DND-41 (cell line): ENCODE measurements around the gene LCNL1.

Experiments
- ATAC-seq: fragments of 200-7000 bp; cut with Tn5 transposase; 3 replicates; pipeline ENCODE4 v1.9.1; 2021; ENCODE audit warnings: low read depth; ENCODE audit not compliant: insufficient read depth
- DNase-seq: peaks from one replicate; pipeline ENCODE4 v3.0.0-alpha.2; 2020
- H2AFZ ChIP-seq: 2 replicates; pipeline ENCODE4 v1.6.0; 2012; ENCODE audit warnings: low read depth, low read length
- H3K27ac ChIP-seq: 2 replicates; pipeline ENCODE4 v1.5.1; 2012; ENCODE audit warnings: low read length, inconsistent platforms
- H3K27me3 ChIP-seq: fragments of 200-600 bp; sonication (generic); 2 replicates; pipeline ENCODE4 v1.6.0; 2012; ENCODE audit warnings: low read length, mild to moderate bottlenecking, inconsistent platforms; ENCODE audit not compliant: insufficient read depth, poor library complexity
- H3K36me3 ChIP-seq: 2 replicates; pipeline ENCODE4 v1.5.1; 2012; ENCODE audit warnings: low read length, inconsistent platforms; ENCODE audit not compliant: insufficient read depth
- H3K4me1 ChIP-seq: 2 replicates; pipeline ENCODE4 v1.5.1; 2012; ENCODE audit warnings: mild to moderate bottlenecking, low read length; ENCODE audit not compliant: insufficient read depth
- H3K4me2 ChIP-seq: 2 replicates; pipeline ENCODE4 v1.6.0; 2012; ENCODE audit warnings: mild to moderate bottlenecking, moderate library complexity, low read length, inconsistent platforms; ENCODE audit not compliant: insufficient read depth
- H3K4me3 ChIP-seq, 2 experiments: fragments of 200-600 bp in 1 of 2; shearing (Covaris generic) in 1 of 2; 2 replicates each; pipeline ENCODE4 v1.5.1; 2012 to 2016; ENCODE audit warnings: inconsistent platforms in 2 of 2, low read length in 2 of 2, mild to moderate bottlenecking in 2 of 2, low read depth in 1 of 2, moderate library complexity in 1 of 2
- H3K79me2 ChIP-seq: 2 replicates; pipeline ENCODE4 v1.6.0; 2012; ENCODE audit warnings: low read length, inconsistent platforms; ENCODE audit not compliant: insufficient read depth
- H3K9ac ChIP-seq: 2 replicates; pipeline ENCODE4 v1.6.0; 2012; ENCODE audit warnings: low read depth, mild to moderate bottlenecking, inconsistent platforms, low read length, moderate library complexity
- H3K9me3 ChIP-seq: 2 replicates; pipeline ENCODE4 v1.5.1; 2012; ENCODE audit warnings: low read length, moderate library complexity, mild to moderate bottlenecking, inconsistent platforms; ENCODE audit not compliant: insufficient read depth, severe bottlenecking
- H4K20me1 ChIP-seq: 2 replicates; pipeline ENCODE4 v1.6.0; 2012; ENCODE audit warnings: low read length; ENCODE audit not compliant: insufficient read depth
- EZH2 ChIP-seq: IDR thresholded peaks from 3 replicates; pipeline ENCODE4 v1.6.1; 2012; ENCODE audit warnings: borderline replicate concordance, low read depth, mild to moderate bottlenecking, moderate library complexity, low read length, inconsistent platforms; ENCODE audit not compliant: severe bottlenecking
- TF ChIP-seq, protein P1 (sequence below): IDR thresholded peaks from 2 replicates; pipeline ENCODE4 v1.5.1; 2012; ENCODE audit warnings: borderline replicate concordance, low read length, moderate library complexity, mild to moderate bottlenecking; ENCODE audit not compliant: poor library complexity, severe bottlenecking; ENCODE audit errors: extremely low read depth

Gene LCNL1

DNA sequence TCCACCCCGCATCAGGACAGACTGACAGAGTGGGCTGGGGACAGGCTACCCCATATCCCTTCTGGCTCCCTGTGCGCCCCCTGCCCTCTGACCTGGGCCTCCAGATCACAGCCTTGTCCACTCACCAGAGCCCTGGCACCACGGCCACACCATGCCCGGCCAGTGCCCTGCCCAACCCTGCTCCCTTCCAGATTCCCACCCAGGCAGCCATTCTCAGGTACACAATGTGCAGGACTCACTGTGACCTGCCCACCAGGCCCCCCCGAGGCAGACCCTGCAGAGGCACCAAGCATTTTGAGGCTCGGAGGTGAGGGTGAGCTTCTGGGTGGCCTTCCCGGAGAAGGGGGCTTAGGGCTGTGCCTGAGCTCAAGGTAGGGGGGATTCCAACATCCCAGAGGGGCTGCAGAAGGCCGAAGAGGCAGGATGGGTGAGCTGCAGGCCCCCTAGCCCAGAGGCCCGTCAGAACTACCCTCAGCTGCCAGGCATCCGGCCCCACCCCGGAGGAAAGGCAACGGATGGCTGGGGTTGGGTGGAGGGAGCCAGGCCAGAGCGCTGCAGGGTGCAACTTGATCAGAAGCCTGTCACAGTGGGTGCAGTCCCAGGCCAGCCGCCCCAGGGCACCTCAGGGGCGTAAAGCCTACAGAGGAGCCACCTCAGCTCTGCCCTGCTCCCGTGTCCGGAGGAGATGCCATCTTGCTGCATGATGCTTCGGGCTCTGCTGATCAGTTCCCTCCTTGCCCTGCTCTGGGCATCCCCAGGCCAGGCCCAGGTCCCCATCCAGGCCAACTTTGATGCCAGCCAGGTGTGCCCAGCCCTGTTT, at the start of gene LCNL1:
LCNL1 (plus strand) TSS at position 762 of the 820 bp plus-strand sequence. CDS start 594 bp downstream, outside the sequence.
- H3K4me2 ChIP-seq = no peak within 1 kb of the TSS
- no peak for ATAC-seq
- H3K79me2 ChIP-seq = no peaks in the 10 kb centered on the region
- H3K4me3 ChIP-seq = no peak within 1 kb of the TSS
- H3K9ac ChIP-seq = no peak within 1 kb of the TSS
- TF ChIP-seq EZH2 = no peak
- TF ChIP-seq, protein P1, sequence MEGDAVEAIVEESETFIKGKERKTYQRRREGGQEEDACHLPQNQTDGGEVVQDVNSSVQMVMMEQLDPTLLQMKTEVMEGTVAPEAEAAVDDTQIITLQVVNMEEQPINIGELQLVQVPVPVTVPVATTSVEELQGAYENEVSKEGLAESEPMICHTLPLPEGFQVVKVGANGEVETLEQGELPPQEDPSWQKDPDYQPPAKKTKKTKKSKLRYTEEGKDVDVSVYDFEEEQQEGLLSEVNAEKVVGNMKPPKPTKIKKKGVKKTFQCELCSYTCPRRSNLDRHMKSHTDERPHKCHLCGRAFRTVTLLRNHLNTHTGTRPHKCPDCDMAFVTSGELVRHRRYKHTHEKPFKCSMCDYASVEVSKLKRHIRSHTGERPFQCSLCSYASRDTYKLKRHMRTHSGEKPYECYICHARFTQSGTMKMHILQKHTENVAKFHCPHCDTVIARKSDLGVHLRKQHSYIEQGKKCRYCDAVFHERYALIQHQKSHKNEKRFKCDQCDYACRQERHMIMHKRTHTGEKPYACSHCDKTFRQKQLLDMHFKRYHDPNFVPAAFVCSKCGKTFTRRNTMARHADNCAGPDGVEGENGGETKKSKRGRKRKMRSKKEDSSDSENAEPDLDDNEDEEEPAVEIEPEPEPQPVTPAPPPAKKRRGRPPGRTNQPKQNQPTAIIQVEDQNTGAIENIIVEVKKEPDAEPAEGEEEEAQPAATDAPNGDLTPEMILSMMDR = no peak
- no peaks in the 10 kb centered on the region for H3K27me3 ChIP-seq
- no peak within 1 kb of the TSS for H3K27ac ChIP-seq
- DNase-seq = no peak
- no peaks in the 10 kb centered on the region for H4K20me1 ChIP-seq
- no peaks in the 10 kb centered on the region for H3K4me1 ChIP-seq
- H3K9me3 ChIP-seq = no peaks in the 10 kb centered on the region
- H2AFZ ChIP-seq = no peak within 1 kb of the TSS
- H3K36me3 ChIP-seq = no peaks in the 10 kb centered on the region

DNA sequence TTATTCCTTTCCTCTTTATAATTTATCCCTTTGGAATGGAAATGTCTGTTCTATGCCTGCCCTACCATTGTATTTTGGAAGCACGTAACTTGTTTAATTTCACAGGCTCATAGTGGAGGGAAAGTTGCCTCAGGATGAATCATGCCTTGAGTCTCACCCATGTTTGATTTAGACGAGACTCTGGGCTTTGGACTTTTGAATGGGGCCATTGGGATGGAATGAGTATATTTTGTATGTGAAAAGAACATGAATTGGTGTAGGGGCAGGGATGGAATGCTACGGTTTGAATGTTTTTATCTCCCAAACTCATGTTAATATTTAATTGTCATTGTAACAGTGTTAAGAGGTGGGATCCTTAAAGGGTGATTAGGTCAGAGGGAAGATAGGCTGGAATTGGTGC, 48.5 kb upstream of the LCNL1 start:
- Histone ChIP-seq H3K4me3 (no peak overlapping the region), H3K27ac (no peak overlapping the region), H3K9me3 (no peaks in the 10 kb centered on the region), H3K27me3 (no peaks in the 10 kb centered on the region), H3K4me2 (no peak overlapping the region), H3K4me1 (no peaks in the 10 kb centered on the region), H3K36me3 (peaks cover 20% of the 10 kb centered on the region), H3K9ac (no peak overlapping the region), H4K20me1 (0 out of 2 replicates have a peak, but pooled peaks cover 6% of the 10 kb centered on the region), H3K79me2 (no peaks in the 10 kb centered on the region), H2AFZ (no peak overlapping the region)
- ATAC-seq = no peak
- no peak for DNase-seq
- TF ChIP-seq, protein P1 = no peak
- no peak for TF ChIP-seq EZH2

DNA sequence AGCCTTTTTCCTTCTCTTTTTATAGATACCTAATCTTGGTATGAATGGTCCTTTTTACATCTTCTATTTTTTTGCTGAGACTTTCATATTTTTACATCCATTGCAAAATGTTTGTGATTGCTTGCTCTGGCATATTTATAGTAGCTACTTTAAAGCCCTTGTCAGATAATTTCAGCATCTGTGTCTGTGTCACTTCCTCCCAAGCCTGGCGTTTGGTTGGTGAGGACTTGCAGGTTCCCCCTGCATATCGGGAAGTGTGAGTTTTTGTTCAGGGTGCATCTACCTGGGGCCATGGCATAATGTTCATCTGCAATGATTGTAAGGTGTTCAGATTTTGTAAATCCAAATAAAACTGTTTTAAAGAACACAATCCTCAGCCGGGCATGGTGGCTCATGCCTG, 47.1 kb upstream of the LCNL1 start:
- 0 out of 2 replicates have a peak, but pooled peaks cover 6% of the 10 kb centered on the region for H4K20me1 ChIP-seq
- H2AFZ ChIP-seq = no peak overlapping the region
- H3K27ac ChIP-seq = no peak overlapping the region
- H3K79me2 ChIP-seq = no peaks in the 10 kb centered on the region
- DNase-seq (no peak), ATAC-seq (no peak)
- H3K4me1 ChIP-seq = no peaks in the 10 kb centered on the region
- H3K9me3 ChIP-seq = no peaks in the 10 kb centered on the region
- TF ChIP-seq EZH2 = no peak
- TF ChIP-seq, protein P1 = no peak
- H3K4me3 ChIP-seq = no peak overlapping the region
- no peak overlapping the region for H3K4me2 ChIP-seq
- no peak overlapping the region for H3K9ac ChIP-seq
- H3K27me3 ChIP-seq = no peaks in the 10 kb centered on the region
- peaks cover 31% of the 10 kb centered on the region for H3K36me3 ChIP-seq
